IMR-90 (cell line): Measurements from ENCODE around the gene PLA2G2D. TPM values are rescaled to one million over a fixed set of nuclear protein-coding genes. Genes with fewer than 3 reads are reported as not detected.

Experiments
- ATAC-seq: fragments of 200-7000 bp; cut with Tn5 transposase; 2 replicates; pipeline ENCODE4 v1.9.1; 2020; ENCODE audit warnings: low read depth, mild to moderate bottlenecking, moderate library complexity
- BruUV-seq: library from RNA; stranded (reverse); fragments of 400-500 nt; replicated peaks from 2 replicates; lab custom pipeline; 2021; lab: Mats Ljungman, UMichigan
- CTCF ChIA-PET: fragments of 300-600 bp; formaldehyde crosslinking; extraction: SDS; loops from one replicate; lab custom pipeline; 2021; ENCODE audit warnings: antibody characterized with exemption; lab: Yijun Ruan, JAX
- POLR2A ChIA-PET: fragments of 300-600 bp; sonication (Branson Sonifier 250); formaldehyde crosslinking; loops from one replicate; lab custom pipeline; 2022; ENCODE audit warnings: antibody characterized with exemption; ENCODE audit not compliant: unreplicated experiment; lab: Charles Lee
- DNase-seq: peaks from one replicate; pipeline ENCODE4 v3.0.0; 2013
- H2AFZ ChIP-seq: replicated peaks from 2 replicates; pipeline ENCODE3; 2013; ENCODE audit warnings: low read length, mild to moderate bottlenecking; ENCODE audit not compliant: poor library complexity
- H2AK5ac ChIP-seq: 2 replicates; pipeline ENCODE4 v1.6.1; 2013; ENCODE audit warnings: low read depth, low read length, inconsistent platforms
- H2AK9ac ChIP-seq: replicated peaks from 2 replicates; pipeline ENCODE3; 2013; ENCODE audit warnings: mild to moderate bottlenecking, low read depth, low read length, moderate library complexity; ENCODE audit not compliant: poor library complexity
- H2BK120ac ChIP-seq: 2 replicates; pipeline ENCODE4 v1.6.1; 2013; ENCODE audit warnings: low read depth, low read length, inconsistent platforms
- H2BK15ac ChIP-seq: 3 replicates; pipeline ENCODE4 v1.6.1; 2013; ENCODE audit warnings: low read depth, low read length, inconsistent platforms
- H2BK20ac ChIP-seq: 2 replicates; pipeline ENCODE4 v1.6.1; 2013; ENCODE audit warnings: low read depth, mild to moderate bottlenecking, inconsistent platforms, low read length, moderate library complexity
- H2BK5ac ChIP-seq: 2 replicates; pipeline ENCODE4 v1.6.1; 2013; ENCODE audit warnings: mild to moderate bottlenecking, low read depth, low read length, inconsistent platforms; ENCODE audit not compliant: poor library complexity, severe bottlenecking
- H3K14ac ChIP-seq: replicated peaks from 2 replicates; pipeline ENCODE4 v1.6.1; 2013; ENCODE audit warnings: low read depth, low read length, inconsistent platforms
- H3K18ac ChIP-seq: 2 replicates; pipeline ENCODE4 v1.6.1; 2013; ENCODE audit warnings: low read depth, low read length, control low read depth
- H3K23ac ChIP-seq: 2 replicates; pipeline ENCODE4 v1.6.1; 2013; ENCODE audit warnings: low read depth, low read length, inconsistent platforms
- H3K27ac ChIP-seq: 2 replicates; pipeline ENCODE4 v1.5.1; 2013; ENCODE audit warnings: mild to moderate bottlenecking, control low read depth, low read length; ENCODE audit not compliant: insufficient read depth
- H3K27me3 ChIP-seq: 2 replicates; pipeline ENCODE4 v1.6.1; 2013; ENCODE audit warnings: low read length; ENCODE audit not compliant: control insufficient read depth, insufficient read depth
- H3K36me3 ChIP-seq: 2 replicates; pipeline ENCODE4 v1.6.1; 2013; ENCODE audit warnings: low read length, mixed read lengths; ENCODE audit not compliant: control insufficient read depth, insufficient read depth
- H3K4ac ChIP-seq: 2 replicates; pipeline ENCODE4 v1.6.1; 2013; ENCODE audit warnings: low read depth, low read length, inconsistent platforms
- H3K4me1 ChIP-seq: 2 replicates; pipeline ENCODE4 v1.6.1; 2013; ENCODE audit warnings: low read length, mixed read lengths; ENCODE audit not compliant: control insufficient read depth, insufficient read depth
- H3K4me2 ChIP-seq: 2 replicates; pipeline ENCODE4 v1.6.1; 2013; ENCODE audit warnings: low read depth, mild to moderate bottlenecking, control low read depth, low read length, moderate library complexity
- H3K4me3 ChIP-seq: 2 replicates; pipeline ENCODE4 v1.5.1; 2013; ENCODE audit warnings: low read depth, mild to moderate bottlenecking, control low read depth, low read length, moderate library complexity; ENCODE audit not compliant: insufficient read depth
- H3K56ac ChIP-seq: 2 replicates; pipeline ENCODE4 v1.6.1; 2013; ENCODE audit warnings: low read length, inconsistent platforms; ENCODE audit not compliant: insufficient read depth; ENCODE audit errors: extremely low read depth
- H3K79me1 ChIP-seq, 2 experiments: 2 replicates each; pipeline ENCODE4 v1.6.1; 2013; ENCODE audit warnings: low read length in 2 of 2, inconsistent platforms in 1 of 2, low read depth in 1 of 2
- H3K9ac ChIP-seq: 2 replicates; pipeline ENCODE4 v1.6.1; 2013; ENCODE audit warnings: low read depth, low read length, control low read depth
- H3K9me1 ChIP-seq: 2 replicates; pipeline ENCODE4 v1.6.1; 2013; ENCODE audit warnings: low read length, inconsistent platforms; ENCODE audit not compliant: insufficient read depth
- H3K9me3 ChIP-seq: 2 replicates; pipeline ENCODE4 v1.6.1; 2013; ENCODE audit warnings: low read length; ENCODE audit not compliant: control insufficient read depth, insufficient read depth
- H4K20me1 ChIP-seq: 2 replicates; pipeline ENCODE4 v1.6.1; 2013; ENCODE audit warnings: low read length, inconsistent platforms; ENCODE audit not compliant: insufficient read depth
- H4K5ac ChIP-seq: 2 replicates; pipeline ENCODE4 v1.6.1; 2013; ENCODE audit warnings: mild to moderate bottlenecking, low read depth, low read length, control low read depth
- H4K8ac ChIP-seq, 2 experiments: 2 replicates each; pipeline ENCODE4 v1.6.1; 2013; ENCODE audit warnings: low read depth in 2 of 2, low read length in 2 of 2, control low read depth in 1 of 2, inconsistent platforms in 1 of 2
- H4K91ac ChIP-seq: 2 replicates; pipeline ENCODE4 v1.6.1; 2013; ENCODE audit warnings: low read depth, low read length, inconsistent platforms; ENCODE audit not compliant: insufficient read depth
- CEBPB ChIP-seq: IDR thresholded peaks from 2 replicates; pipeline ENCODE4 v1.6.1; 2012; ENCODE audit warnings: low read depth, low read length, improper control_type of control experiment
- CHD1 ChIP-seq: IDR thresholded peaks from 2 replicates; pipeline ENCODE4 v1.6.1; 2012; ENCODE audit warnings: low read depth, low read length, improper control_type of control experiment
- FOS ChIP-seq: fragments of 150-350 bp; IDR thresholded peaks from 2 replicates; pipeline ENCODE4 v1.6.1; 2016; ENCODE audit warnings: low read depth, low read length
- MAFK ChIP-seq: IDR thresholded peaks from 2 replicates; pipeline ENCODE4 v1.6.1; 2012; ENCODE audit warnings: low read depth, low read length, improper control_type of control experiment
- MAZ ChIP-seq: IDR thresholded peaks from 2 replicates; pipeline ENCODE4 v1.6.1; 2012; ENCODE audit warnings: low read depth, mild to moderate bottlenecking, low read length, improper control_type of control experiment, moderate library complexity, borderline replicate concordance
- MXI1 ChIP-seq: IDR thresholded peaks from 2 replicates; pipeline ENCODE4 v1.6.1; 2012; ENCODE audit warnings: low read depth, mild to moderate bottlenecking, low read length, moderate library complexity, borderline replicate concordance
- NFE2L2 ChIP-seq: fragments of 150-350 bp; IDR thresholded peaks from 2 replicates; pipeline ENCODE4 v1.6.1; 2016; ENCODE audit warnings: low read depth, mild to moderate bottlenecking, low read length
- POLR2A ChIP-seq: IDR thresholded peaks from 2 replicates; pipeline ENCODE4 v1.6.1; 2012; ENCODE audit warnings: mild to moderate bottlenecking, low read depth, low read length
- RFX5 ChIP-seq: IDR thresholded peaks from 2 replicates; pipeline ENCODE4 v1.8.0; 2012; ENCODE audit warnings: low read depth, mild to moderate bottlenecking, low read length, moderate library complexity
- SMC3 ChIP-seq: fragments of 150-350 bp; IDR thresholded peaks from 2 replicates; pipeline ENCODE4 v1.6.1; 2016; ENCODE audit warnings: low read depth, mild to moderate bottlenecking, antibody characterized with exemption, low read length, moderate library complexity
- WGBS, 2 experiments: methylation state at CpG; one replicate each; pipeline versions ENCODE4 v1.1.5 to v1.1.7; 2013; ENCODE audit warnings: missing lambda C conversion rate in 2 of 2; ENCODE audit not compliant: insufficient read length in 1 of 2; ENCODE audit errors: extremely low coverage in 2 of 2; 5-methylcytosine and 5-hydroxymethylcytosine counted together
- dilution Hi-C: fragments of 300-500 bp; cut with HindIII; formaldehyde crosslinking; loops from one replicate; pipeline ENCODE4 v1.14.3; 2018; ENCODE audit warnings: low sequenced_read_pairs; ENCODE audit not compliant: unreplicated experiment
- in situ Hi-C: fragments of 300-500 bp; cut with MboI; formaldehyde crosslinking; loops from 3 replicates; pipeline ENCODE4 v1.14.3; 2019; ENCODE audit warnings: low sequenced_read_pairs, inconsistent platforms, mixed read lengths
- intact Hi-C: fragments of 100-400 bp; cut with micrococcal nuclease; formaldehyde crosslinking; loops from 2 replicates; pipeline ENCODE4 v1.10.0; 2022
- polyA plus RNA-seq, 3 experiments: library from polyadenylated mRNA; depleted of rRNA; stranded (reverse); fragments of >200 nt; gene quantifications; 2 replicates each; pipeline ENCODE4 v1.2.3, GENCODE V29; 2012; ENCODE audit warnings: low replicate concordance in 1 of 3
- total RNA-seq: library from RNA; depleted of rRNA; stranded (reverse); fragments of >200 nt; gene quantifications from 2 replicates; pipeline ENCODE4 v1.2.3, GENCODE V29; 2012
- TF ChIP-seq, protein P1 (sequence below): fragments of 150-350 bp; IDR thresholded peaks from 2 replicates; pipeline ENCODE4 v1.6.1; 2017; ENCODE audit warnings: mild to moderate bottlenecking, antibody characterized with exemption, low read length, low read depth
- TF ChIP-seq, protein P2 (sequence below): fragments of 150-350 bp; IDR thresholded peaks from 2 replicates; pipeline ENCODE4 v1.6.1; 2016; ENCODE audit warnings: low read depth, mild to moderate bottlenecking, low read length, moderate library complexity, borderline replicate concordance
- TF ChIP-seq, protein P3 (sequence below): conservative IDR thresholded peaks from 2 replicates; pipeline ENCODE4 v1.5.1; 2012; ENCODE audit warnings: mild to moderate bottlenecking, low read depth, low read length, improper control_type of control experiment

PLA2G2D gene
- total and polyA plus RNA-seq, 2 of the 4 experiments (the other 2 are of a cell fraction) = not detected

DNA sequence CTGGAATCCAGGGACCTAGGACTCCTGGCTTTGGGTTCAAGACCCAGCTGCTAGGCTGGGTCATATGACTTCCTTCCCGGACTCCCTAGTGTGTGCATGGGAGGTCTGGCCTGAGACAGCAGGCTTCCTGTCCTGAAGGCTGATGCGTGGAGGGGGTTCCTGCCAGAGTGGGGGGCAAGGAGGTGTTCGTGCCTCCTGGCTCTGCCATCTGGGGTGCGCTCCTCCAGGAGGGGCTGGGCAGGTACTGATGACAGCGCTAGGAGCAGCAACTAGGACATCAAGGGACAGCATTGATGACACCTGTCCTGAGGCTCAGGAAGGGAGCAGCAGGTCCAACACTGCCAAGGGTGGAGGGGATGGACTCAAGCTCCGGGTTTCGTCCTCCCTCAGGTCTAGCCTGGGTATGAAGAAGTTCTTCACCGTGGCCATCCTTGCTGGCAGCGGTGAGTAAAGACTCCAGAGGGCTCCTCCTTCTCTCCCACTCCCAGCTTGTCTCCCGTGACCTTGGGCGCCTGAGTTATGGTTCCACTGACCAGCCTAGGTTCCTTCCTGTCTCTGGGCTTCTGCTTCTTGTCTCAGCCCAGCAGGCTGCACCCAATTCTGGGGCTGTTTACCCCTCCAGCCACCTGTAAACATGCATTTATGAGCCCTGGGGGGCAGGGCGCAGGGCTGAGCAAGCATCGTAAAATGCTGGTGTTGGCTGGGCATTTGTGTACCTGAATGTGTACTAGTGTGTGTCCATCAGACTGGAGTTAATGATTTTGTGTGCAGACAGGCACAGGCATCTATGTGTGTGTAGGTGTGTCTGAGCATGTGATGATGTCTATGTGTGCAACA lies 20.7 kb upstream of the PLA2G2D start:
- no peak overlapping the region for H3K4me2 ChIP-seq
- H2BK15ac ChIP-seq = no peak overlapping the region
- peaks cover 22% of the 10 kb centered on the region for H3K27me3 ChIP-seq
- H2AK9ac ChIP-seq = peak overlapping the region; percentile 42
- no peaks in the 10 kb centered on the region for H3K4me1 ChIP-seq
- H4K5ac ChIP-seq = no peak overlapping the region
- H3K79me1 ChIP-seq = no peaks in the 10 kb centered on the region
- H3K23ac ChIP-seq = no peak overlapping the region
- H2BK120ac ChIP-seq = no peak overlapping the region
- in situ Hi-C loops (no loop called here), dilution Hi-C loops (no loop called here), intact Hi-C loops (no loop called here)
- no peak overlapping the region for H3K4me3 ChIP-seq
- H2BK20ac ChIP-seq = no peak overlapping the region
- no peak overlapping the region for H3K27ac ChIP-seq
- ATAC-seq (no peak), DNase-seq (no peak)
- H3K14ac ChIP-seq = no peak overlapping the region
- H2AK5ac ChIP-seq = no peak overlapping the region
- CTCF ChIA-PET = no interaction called here
- no peak overlapping the region for H2BK5ac ChIP-seq
- no peaks in the 10 kb centered on the region for H3K36me3 ChIP-seq
- H4K20me1 ChIP-seq = no peaks in the 10 kb centered on the region; the same call in 1 of the 2 replicates
- 93% methylated on average over 3 of the region's 13 CpGs; no CpG with 5 or more reads in 1 of the 2 experiments for WGBS, 2 experiments
- TF ChIP-seq MXI1 (no peak), FOS (no peak), RFX5 (no peak), CHD1 (no peak), CEBPB (no peak), POLR2A (no peak), MAFK (no peak), NFE2L2 (no peak), MAZ (no peak), SMC3 (no peak)
- TF ChIP-seq, protein P1, sequence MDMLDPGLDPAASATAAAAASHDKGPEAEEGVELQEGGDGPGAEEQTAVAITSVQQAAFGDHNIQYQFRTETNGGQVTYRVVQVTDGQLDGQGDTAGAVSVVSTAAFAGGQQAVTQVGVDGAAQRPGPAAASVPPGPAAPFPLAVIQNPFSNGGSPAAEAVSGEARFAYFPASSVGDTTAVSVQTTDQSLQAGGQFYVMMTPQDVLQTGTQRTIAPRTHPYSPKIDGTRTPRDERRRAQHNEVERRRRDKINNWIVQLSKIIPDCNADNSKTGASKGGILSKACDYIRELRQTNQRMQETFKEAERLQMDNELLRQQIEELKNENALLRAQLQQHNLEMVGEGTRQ = no peak
- TF ChIP-seq, protein P2, sequence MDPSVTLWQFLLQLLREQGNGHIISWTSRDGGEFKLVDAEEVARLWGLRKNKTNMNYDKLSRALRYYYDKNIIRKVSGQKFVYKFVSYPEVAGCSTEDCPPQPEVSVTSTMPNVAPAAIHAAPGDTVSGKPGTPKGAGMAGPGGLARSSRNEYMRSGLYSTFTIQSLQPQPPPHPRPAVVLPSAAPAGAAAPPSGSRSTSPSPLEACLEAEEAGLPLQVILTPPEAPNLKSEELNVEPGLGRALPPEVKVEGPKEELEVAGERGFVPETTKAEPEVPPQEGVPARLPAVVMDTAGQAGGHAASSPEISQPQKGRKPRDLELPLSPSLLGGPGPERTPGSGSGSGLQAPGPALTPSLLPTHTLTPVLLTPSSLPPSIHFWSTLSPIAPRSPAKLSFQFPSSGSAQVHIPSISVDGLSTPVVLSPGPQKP = no peak
- TF ChIP-seq, protein P3, sequence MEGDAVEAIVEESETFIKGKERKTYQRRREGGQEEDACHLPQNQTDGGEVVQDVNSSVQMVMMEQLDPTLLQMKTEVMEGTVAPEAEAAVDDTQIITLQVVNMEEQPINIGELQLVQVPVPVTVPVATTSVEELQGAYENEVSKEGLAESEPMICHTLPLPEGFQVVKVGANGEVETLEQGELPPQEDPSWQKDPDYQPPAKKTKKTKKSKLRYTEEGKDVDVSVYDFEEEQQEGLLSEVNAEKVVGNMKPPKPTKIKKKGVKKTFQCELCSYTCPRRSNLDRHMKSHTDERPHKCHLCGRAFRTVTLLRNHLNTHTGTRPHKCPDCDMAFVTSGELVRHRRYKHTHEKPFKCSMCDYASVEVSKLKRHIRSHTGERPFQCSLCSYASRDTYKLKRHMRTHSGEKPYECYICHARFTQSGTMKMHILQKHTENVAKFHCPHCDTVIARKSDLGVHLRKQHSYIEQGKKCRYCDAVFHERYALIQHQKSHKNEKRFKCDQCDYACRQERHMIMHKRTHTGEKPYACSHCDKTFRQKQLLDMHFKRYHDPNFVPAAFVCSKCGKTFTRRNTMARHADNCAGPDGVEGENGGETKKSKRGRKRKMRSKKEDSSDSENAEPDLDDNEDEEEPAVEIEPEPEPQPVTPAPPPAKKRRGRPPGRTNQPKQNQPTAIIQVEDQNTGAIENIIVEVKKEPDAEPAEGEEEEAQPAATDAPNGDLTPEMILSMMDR = no peak
- H4K91ac ChIP-seq = no peak overlapping the region
- H3K4ac ChIP-seq = no peak overlapping the region
- H3K18ac ChIP-seq = no peak overlapping the region
- no TSS peak for BruUV-seq
- no peak overlapping the region for H3K9ac ChIP-seq
- H2AFZ ChIP-seq = no peak overlapping the region
- H3K9me3 ChIP-seq = no peaks in the 10 kb centered on the region
- no peak overlapping the region for H3K56ac ChIP-seq
- POLR2A ChIA-PET = no interaction called here
- H4K8ac ChIP-seq = no peak overlapping the region
- H3K9me1 ChIP-seq = 0 out of 2 replicates have a peak, but pooled peaks cover 3% of the 10 kb centered on the region
